ENCODE measurements around the gene HERC3.
A peak's percentile ranks its signal among the peaks of the same experiment; 100 is the strongest.
"Not testable (repeated sequence)": the region's sequence is repeated elsewhere in the genome, so short reads cannot be mapped to it uniquely, and the experiment has no call there.

Gene HERC3

DNA sequence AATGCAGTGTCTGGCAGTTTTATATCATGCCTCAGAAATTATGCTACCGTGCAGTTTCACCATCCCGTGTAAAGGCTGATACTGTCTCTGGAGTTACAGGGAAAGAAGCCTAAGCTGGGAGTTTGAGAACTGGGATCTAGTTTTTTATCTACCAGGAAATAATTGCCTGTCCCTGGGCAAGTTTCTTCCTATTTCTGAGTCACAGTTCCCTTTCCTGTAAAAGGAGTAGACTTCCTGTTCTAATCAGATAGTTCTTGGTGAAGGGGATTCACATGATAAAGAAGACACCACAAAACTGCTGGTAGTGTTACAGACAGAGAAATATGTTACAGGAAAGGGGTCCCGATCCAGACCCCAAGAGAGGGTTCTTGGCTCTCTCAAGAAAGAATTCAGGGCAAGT lies 17.1 kb downstream of the HERC3 start:
- DNase-seq = no peak
- WGBS (ENCODE audit: extremely low coverage, insufficient coverage, insufficient read length) = no CpG with 5 or more reads among the region's 3 CpGs
- no peak overlapping the region for H3K27ac ChIP-seq (ENCODE audit: low read depth, low read length)
- no peak overlapping the region for H4K8ac ChIP-seq (ENCODE audit: low read depth, low read length)
- no peak overlapping the region for H3K23ac ChIP-seq (ENCODE audit: low read length)
- H2BK120ac ChIP-seq (ENCODE audit: insufficient read depth, low read length, poor library complexity) = no peak overlapping the region
- no peak overlapping the region for H2BK5ac ChIP-seq (ENCODE audit: low read depth, low read length, poor library complexity)
- no peaks in the 10 kb centered on the region for H3K79me2 ChIP-seq (ENCODE audit: control insufficient read depth, insufficient read depth, low read length, poor library complexity)
- no peaks in the 10 kb centered on the region for H3K27me3 ChIP-seq (ENCODE audit: insufficient read depth, low read length)
- H3K18ac ChIP-seq (ENCODE audit: low read length) = no peak overlapping the region
- H3K36me3 ChIP-seq (ENCODE audit: control insufficient read depth in 1 of 2, insufficient read depth in 2 of 2, low read length in 2 of 2) = no peaks in the 10 kb centered on the region
- no peak overlapping the region for H3K9ac ChIP-seq (ENCODE audit: low read length)
- H3K79me1 ChIP-seq (ENCODE audit: low read length) = no peaks in the 10 kb centered on the region
- H4K12ac ChIP-seq (ENCODE audit: low read depth, low read length) = no peak overlapping the region
- H2AK5ac ChIP-seq (ENCODE audit: low read length) = no peak overlapping the region
- H2BK12ac ChIP-seq (ENCODE audit: low read length) = no peak overlapping the region
- no peaks in the 10 kb centered on the region for H3K9me3 ChIP-seq (ENCODE audit: insufficient read depth, low read depth, low read length)
- no peak overlapping the region for H3K4ac ChIP-seq (ENCODE audit: low read depth, low read length)
- no peak overlapping the region for H3K4me3 ChIP-seq (ENCODE audit: low read depth, low read length)
- no peak overlapping the region for H3K14ac ChIP-seq (ENCODE audit: low read length)
- no peak overlapping the region for H4K91ac ChIP-seq (ENCODE audit: low read depth, low read length)
- H2AFZ ChIP-seq (ENCODE audit: insufficient read depth, low read length, poor library complexity) = no peak overlapping the region
- no peak overlapping the region for H3K4me2 ChIP-seq (ENCODE audit: low read length)
- peaks cover 2 to 4% of the 10 kb centered on the region in 2 experiments for H3K4me1 ChIP-seq (ENCODE audit: control insufficient read depth in 1 of 2, insufficient read depth in 2 of 2, low read length in 2 of 2)

- H3K4me2 ChIP-seq (ENCODE audit: low read length); H4K91ac ChIP-seq (ENCODE audit: low read depth, low read length); H2AK5ac ChIP-seq (ENCODE audit: low read length): not testable (repeated sequence)
Measured at GRCh38 chr4:88609794-88610193, 17.5 kb downstream of the HERC3 start.

DNA sequence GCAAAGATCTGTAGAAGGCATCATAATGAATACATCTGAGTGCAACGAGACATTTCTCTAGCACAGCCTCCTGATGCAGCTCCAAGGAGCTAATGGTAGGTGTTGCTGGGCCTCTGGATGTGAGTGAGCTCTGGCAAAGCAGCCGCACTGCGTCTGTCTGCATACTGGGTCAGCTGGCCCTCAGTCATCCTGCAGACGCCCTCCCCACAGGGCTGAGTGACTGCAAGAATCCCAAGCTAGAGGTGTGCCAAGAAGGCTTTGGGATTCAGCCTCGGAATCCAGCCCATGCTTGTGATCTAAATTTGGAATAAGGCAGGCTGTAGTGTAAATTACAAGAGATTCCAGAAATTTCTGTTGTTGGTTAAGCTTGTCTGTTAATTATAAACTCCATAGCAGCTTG lies 18.5 kb downstream of the HERC3 start:
- Histone ChIP-seq H3K9me3 (ENCODE audit: insufficient read depth, low read depth, low read length) (no peaks in the 10 kb centered on the region), H3K4me2 (ENCODE audit: low read length) (no peak overlapping the region), H2BK12ac (ENCODE audit: low read length) (no peak overlapping the region), H4K12ac (ENCODE audit: low read depth, low read length) (no peak overlapping the region), H2BK120ac (ENCODE audit: insufficient read depth, low read length, poor library complexity) (no peak overlapping the region), H3K27me3 (ENCODE audit: insufficient read depth, low read length) (no peaks in the 10 kb centered on the region), H3K4me1 (ENCODE audit: control insufficient read depth in 1 of 2, insufficient read depth in 2 of 2, low read length in 2 of 2) (peaks cover 2 to 4% of the 10 kb centered on the region in 2 experiments), H4K8ac (ENCODE audit: low read depth, low read length) (peak overlapping the region; percentile 47), H3K79me2 (ENCODE audit: control insufficient read depth, insufficient read depth, low read length, poor library complexity) (no peaks in the 10 kb centered on the region), H3K9ac (ENCODE audit: low read length) (no peak overlapping the region), H3K23ac (ENCODE audit: low read length) (no peak overlapping the region), H3K14ac (ENCODE audit: low read length) (no peak overlapping the region), H3K4ac (ENCODE audit: low read depth, low read length) (no peak overlapping the region), H3K79me1 (ENCODE audit: low read length) (no peaks in the 10 kb centered on the region), H3K27ac (ENCODE audit: low read depth, low read length) (no peak overlapping the region), H2AFZ (ENCODE audit: insufficient read depth, low read length, poor library complexity) (no peak overlapping the region), H2AK5ac (ENCODE audit: low read length) (no peak overlapping the region), H4K91ac (ENCODE audit: low read depth, low read length) (no peak overlapping the region), H3K18ac (ENCODE audit: low read length) (no peak overlapping the region), H3K36me3 (ENCODE audit: control insufficient read depth in 1 of 2, insufficient read depth in 2 of 2, low read length in 2 of 2) (no peaks in the 10 kb centered on the region), H3K4me3 (ENCODE audit: low read depth, low read length) (no peak overlapping the region), H2BK5ac (ENCODE audit: low read depth, low read length, poor library complexity) (no peak overlapping the region)
- DNase-seq = peak; percentile 27 to 31
- WGBS (ENCODE audit: extremely low coverage, insufficient coverage, insufficient read length) = no CpG with 5 or more reads among the region's 5 CpGs

More at GRCh38 chr4:88609794-88610193, 17.5 kb downstream of the HERC3 start:
- not testable (repeated sequence) for H3K14ac ChIP-seq (ENCODE audit: low read length); H3K4me1 ChIP-seq (ENCODE audit: control insufficient read depth in 1 of 2, insufficient read depth in 2 of 2, low read length in 2 of 2); H4K8ac ChIP-seq (ENCODE audit: low read depth, low read length); DNase-seq; H2AFZ ChIP-seq (ENCODE audit: insufficient read depth, low read length, poor library complexity); H3K79me1 ChIP-seq (ENCODE audit: low read length); H3K18ac ChIP-seq (ENCODE audit: low read length); H3K4me3 ChIP-seq (ENCODE audit: low read depth, low read length); H4K12ac ChIP-seq (ENCODE audit: low read depth, low read length); H3K27me3 ChIP-seq (ENCODE audit: insufficient read depth, low read length); H3K9me3 ChIP-seq (ENCODE audit: insufficient read depth, low read depth, low read length); H2BK5ac ChIP-seq (ENCODE audit: low read depth, low read length, poor library complexity); H3K27ac ChIP-seq (ENCODE audit: low read depth, low read length); H2BK120ac ChIP-seq (ENCODE audit: insufficient read depth, low read length, poor library complexity); H3K36me3 ChIP-seq (ENCODE audit: control insufficient read depth in 1 of 2, insufficient read depth in 2 of 2, low read length in 2 of 2); H2BK12ac ChIP-seq (ENCODE audit: low read length); H3K23ac ChIP-seq (ENCODE audit: low read length); H3K79me2 ChIP-seq (ENCODE audit: control insufficient read depth, insufficient read depth, low read length, poor library complexity); H3K9ac ChIP-seq (ENCODE audit: low read length); H3K4ac ChIP-seq (ENCODE audit: low read depth, low read length)
- WGBS (ENCODE audit: extremely low coverage, insufficient coverage, insufficient read length) = no CpG with 5 or more reads among the region's 5 CpGs

DNA sequence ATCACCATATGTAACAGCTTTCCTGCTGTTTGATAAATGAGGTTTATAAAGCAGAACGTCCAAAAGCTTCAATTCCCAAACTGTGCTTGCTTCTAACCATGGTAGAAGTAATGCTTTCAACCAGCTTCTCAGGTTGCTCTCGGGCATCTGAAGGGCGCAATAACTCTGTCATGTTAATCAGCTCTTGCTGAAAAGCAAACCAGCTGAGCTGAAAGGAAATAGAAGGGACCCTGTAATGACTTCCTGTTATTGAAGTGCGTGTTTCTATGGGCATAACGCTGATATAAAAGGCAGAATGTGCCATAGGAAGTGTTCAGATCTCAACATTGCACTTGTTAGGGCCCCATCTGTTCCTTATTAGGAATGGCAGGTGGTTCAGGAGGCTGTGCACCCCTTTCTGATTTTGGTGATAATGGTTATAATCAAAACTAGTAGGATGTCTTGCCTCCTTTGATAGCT lies 21.2 kb downstream of the HERC3 start:
- no peaks in the 10 kb centered on the region for H3K27me3 ChIP-seq (ENCODE audit: insufficient read depth, low read length)
- no peak overlapping the region for H3K23ac ChIP-seq (ENCODE audit: low read length)
- no peak overlapping the region for H2AK5ac ChIP-seq (ENCODE audit: low read length)
- no CpG with 5 or more reads among the region's 5 CpGs for WGBS (ENCODE audit: extremely low coverage, insufficient coverage, insufficient read length)
- no peak overlapping the region for H2BK120ac ChIP-seq (ENCODE audit: insufficient read depth, low read length, poor library complexity)
- no peak overlapping the region for H3K4ac ChIP-seq (ENCODE audit: low read depth, low read length)
- no peaks in the 10 kb centered on the region for H3K36me3 ChIP-seq (ENCODE audit: control insufficient read depth in 1 of 2, insufficient read depth in 2 of 2, low read length in 2 of 2)
- no peaks in the 10 kb centered on the region for H3K79me1 ChIP-seq (ENCODE audit: low read length)
- peaks cover 2 to 4% of the 10 kb centered on the region in 2 experiments for H3K4me1 ChIP-seq (ENCODE audit: control insufficient read depth in 1 of 2, insufficient read depth in 2 of 2, low read length in 2 of 2)
- H3K4me2 ChIP-seq (ENCODE audit: low read length) = no peak overlapping the region
- no peaks in the 10 kb centered on the region for H3K9me3 ChIP-seq (ENCODE audit: insufficient read depth, low read depth, low read length)
- no peak overlapping the region for H4K12ac ChIP-seq (ENCODE audit: low read depth, low read length)
- no peak overlapping the region for H4K91ac ChIP-seq (ENCODE audit: low read depth, low read length)
- no peak overlapping the region for H3K27ac ChIP-seq (ENCODE audit: low read depth, low read length)
- no peak for DNase-seq
- H2BK12ac ChIP-seq (ENCODE audit: low read length) = no peak overlapping the region
- no peak overlapping the region for H4K8ac ChIP-seq (ENCODE audit: low read depth, low read length)
- no peak overlapping the region for H3K9ac ChIP-seq (ENCODE audit: low read length)
- no peak overlapping the region for H2BK5ac ChIP-seq (ENCODE audit: low read depth, low read length, poor library complexity)
- H3K4me3 ChIP-seq (ENCODE audit: low read depth, low read length) = no peak overlapping the region
- no peaks in the 10 kb centered on the region for H3K79me2 ChIP-seq (ENCODE audit: control insufficient read depth, insufficient read depth, low read length, poor library complexity)
- no peak overlapping the region for H3K18ac ChIP-seq (ENCODE audit: low read length)
- no peak overlapping the region for H2AFZ ChIP-seq (ENCODE audit: insufficient read depth, low read length, poor library complexity)
- H3K14ac ChIP-seq (ENCODE audit: low read length) = no peak overlapping the region

Data from trophoblast cell (in vitro differentiated cells and primary cell).